HG02623 (cell line): ENCODE measurements around the gene THY1.
"Not testable (repeated sequence)": the region's sequence is repeated elsewhere in the genome, so short reads cannot be mapped to it uniquely, and the experiment has no call there.

Source experiments
- ATAC-seq: cut with Tn5 transposase; IDR thresholded peaks from one replicate; pipeline ENCODE4 v1.9.1; 2021; ENCODE audit warnings: moderate library complexity; ENCODE audit not compliant: unreplicated experiment

THY1 gene

DNA sequence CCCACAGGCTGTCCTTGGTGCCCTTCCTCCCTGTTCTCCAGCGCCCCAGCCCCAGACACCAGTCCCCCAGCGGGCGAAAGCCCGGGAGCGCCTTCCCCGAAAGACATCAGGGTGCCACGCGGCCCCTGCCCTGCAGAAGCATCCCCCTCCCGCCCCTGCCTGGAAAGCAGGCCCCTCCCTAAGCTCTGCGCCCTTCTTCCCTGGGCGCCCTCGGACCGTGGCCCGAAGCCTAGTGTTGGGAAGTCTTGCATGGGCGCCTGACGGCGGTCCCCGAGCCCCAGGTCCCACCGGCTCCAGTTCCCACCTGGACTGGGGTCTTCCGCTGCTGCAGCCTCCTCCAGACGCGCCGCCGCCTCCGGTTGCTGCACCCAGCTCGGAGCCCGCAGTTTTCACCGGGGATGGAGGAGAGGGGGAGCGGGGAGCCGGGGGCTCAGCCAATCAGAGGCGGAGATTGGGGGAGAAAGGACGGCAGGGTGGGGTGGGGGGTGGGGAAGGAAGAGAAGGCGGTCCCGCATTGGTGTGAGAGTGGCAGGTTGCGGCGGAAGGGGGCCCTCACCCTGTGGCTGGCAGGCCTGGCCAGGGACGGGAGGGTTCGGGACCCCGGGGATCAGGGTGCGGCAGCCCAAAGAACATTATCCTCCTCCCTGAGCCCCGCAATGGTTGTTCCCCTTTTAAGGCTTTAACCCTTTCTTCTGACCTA lies at the start of gene THY1:
TSS of gene THY1 (minus strand) at position 364 of the 700 bp plus-strand sequence. CDS start 2,267 bp downstream, outside the sequence.
- ATAC-seq = no peak

DNA sequence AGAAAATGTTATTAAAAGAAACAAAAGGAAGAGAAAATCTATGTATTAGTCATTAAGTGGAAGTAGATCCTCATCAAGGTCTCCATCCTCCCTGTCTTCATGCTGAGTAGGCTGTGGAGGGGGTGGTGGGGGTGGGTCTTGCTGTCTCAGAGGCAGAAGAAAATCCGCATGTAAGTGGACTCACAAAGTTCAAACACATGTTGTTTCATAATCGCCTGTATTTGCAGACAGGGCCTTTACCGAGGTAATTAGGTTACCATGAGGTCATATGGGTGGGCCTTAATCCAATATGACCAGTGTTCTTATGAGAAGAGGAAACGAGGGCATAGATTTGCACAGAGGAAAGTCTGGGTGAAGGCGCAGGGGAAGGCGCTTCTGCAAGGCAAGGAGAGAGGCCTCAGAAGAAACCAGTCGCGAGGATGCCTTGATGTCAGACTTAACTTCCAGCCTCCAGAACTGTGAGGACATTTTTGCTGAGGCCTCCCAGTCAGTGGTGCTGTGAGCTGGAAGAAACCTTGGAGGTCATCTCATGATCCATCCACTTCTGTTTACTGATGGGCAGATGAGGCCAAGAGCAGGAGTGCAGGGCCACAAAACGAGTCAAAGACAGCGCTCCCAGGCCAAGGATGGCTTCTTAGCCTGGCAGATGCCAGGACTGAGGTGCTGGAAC lies 49.3 kb upstream of the THY1 start:
- ATAC-seq = no peak

DNA sequence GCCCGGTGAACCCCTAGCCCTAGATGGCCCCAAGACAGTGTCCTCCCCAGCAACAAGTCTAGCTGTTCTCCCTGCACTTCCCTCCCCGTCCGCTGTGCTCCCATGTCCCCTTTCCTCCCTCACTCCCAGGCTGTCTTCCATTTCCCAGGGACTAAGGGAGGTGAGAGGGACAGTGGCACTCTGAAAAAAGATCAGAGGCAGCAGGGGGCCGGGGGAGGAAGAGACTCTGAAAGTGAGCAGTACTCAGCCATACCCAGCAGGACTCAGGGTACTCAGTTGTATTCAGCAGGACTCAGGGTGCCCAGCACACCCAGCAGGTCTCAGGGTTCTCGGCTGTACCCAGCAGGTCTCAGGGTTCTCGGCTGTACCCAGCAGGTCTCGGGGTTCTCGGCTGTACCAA lies 48.4 kb upstream of the THY1 start:
- ATAC-seq = no peak

DNA sequence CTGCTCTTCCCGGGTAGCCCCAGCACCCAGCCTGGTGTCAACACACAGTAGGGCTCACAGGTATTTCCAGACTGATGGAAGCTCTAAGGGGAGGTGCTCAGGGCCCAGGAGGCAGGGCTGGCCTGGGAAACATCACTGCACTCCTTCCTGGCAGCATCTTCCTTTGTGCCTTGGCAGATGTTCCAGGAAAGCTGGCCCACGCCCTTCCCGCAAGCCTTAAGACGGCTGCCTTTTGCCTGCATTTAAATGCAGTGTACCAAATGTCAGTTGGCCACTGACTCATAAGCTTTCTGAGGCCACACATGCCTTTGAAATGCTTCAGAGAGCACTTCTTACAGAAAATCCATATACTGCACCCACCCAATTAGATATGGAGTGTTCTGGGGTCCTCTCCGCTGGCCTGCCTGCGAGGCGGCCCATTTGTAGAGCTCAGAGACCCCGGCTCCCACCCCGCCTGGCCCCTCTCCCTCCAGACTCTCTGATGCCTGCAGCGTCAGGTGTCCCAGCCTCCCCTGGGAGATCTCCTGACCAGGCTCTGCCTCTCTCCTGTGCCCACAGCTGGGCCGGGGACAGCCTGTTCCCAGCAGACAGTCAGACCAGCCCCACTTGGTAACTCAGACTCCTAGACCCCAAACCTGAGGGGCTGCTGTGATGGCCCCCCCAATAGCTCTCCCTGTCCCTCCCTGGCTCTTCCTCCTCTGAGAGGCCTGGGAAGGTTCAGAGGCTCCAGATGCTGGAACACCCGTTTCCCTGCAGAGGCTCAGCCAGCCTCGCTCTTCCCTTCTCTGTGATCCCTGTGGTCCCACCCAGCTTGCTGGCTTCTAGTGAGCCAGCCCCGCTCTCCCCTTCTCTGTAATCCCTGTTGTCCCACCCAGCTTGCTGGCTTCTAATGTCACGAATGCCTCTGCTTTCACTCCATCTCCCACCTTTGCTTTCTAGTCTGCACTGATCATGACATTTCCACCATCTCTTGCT lies 47.6 kb upstream of the THY1 start:
- no peak for ATAC-seq

DNA sequence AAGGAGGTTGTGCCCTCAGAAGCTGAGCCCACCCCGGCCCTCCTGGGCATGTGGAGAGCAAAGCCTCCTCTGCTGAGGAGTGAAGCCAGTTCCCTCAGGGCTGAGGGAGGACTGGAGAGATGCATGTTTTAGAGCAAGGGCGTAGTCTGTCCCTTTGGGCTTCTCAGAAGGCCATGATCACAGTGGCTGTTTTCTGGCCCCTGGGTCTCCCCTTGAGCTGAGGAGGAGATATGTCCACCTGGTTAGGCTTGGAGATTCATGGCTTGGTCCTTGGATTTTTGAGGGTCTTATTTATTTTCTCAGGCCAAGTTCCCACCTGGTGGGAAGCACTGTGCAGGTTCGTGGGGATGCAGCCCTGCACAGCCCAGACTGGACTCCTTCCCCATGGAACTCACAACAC lies 46.5 kb upstream of the THY1 start:
- ATAC-seq = no peak

DNA sequence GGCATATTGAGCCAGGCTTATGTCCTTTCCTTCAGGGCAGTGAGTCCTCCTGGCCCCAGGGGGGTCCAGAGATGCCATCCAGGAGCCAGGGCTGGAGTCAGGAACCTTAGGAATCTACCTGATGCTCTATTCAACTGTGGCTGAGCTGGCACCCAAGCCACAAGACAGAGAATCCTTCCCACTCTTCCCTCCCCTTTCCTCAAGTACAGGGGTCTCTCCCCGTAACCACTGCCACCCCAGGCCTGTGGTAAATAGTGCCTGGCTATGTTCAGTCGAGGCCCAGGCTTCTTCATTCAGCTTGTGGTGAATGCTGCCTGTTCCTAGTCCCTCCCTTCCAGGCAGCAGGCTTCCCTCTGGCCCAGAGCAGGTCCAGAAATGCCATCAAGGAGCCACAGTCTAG lies 45.5 kb upstream of the THY1 start:
- ATAC-seq = no peak

DNA sequence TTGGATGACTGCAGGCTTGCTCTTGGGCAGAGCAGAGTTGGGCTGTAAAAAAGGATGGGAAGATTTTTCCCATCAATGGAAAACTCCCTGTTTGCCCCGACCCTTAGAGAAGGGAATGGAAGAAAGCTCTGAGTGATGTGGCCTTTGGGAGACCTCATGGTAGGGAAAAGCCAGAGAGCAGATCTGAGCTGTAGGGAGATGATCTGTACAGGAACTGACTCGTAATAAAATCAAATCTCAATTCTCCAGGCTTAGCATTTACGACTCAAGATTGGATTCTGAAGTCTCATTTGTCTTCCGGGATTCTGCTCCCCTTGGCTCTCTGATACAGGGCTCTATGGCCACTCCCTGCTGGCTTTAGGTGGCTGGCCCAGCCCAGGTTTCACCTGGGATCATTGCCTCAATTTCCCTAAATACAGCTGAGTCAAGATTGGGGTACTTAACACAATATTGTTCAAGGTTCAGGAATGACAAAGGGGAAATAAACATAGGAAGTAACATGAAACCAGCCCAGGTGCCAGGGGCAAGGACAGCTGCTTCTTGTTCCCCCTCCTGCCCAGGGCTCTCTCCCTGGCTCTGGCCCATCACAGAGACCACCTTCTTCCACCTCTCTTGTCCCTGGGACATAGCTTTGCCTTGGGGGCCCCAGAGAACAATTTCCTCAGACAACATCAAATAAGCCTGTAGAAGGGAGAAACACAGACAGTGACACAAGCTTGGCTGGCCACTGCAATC lies 38.4 kb upstream of the THY1 start:
- no peak for ATAC-seq

DNA sequence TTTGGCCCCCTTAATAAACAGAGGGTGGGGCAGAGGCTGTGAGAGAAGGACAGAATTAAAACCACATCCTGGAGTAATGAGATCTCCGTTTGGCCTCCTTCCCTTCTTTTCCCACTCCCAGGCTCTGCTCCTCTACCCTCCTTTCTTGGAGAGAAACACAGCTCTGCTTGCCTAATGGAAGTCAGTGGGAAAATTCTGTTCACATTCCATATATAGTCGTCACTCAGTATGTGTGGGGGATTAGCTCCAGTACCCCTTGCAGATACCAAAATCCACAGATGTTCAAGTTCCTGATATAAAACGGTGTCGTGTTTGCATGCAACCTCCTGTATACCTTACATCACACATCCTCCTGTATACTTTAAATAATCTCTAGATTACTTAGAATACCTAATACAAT lies 37.6 kb upstream of the THY1 start:
- no peak for ATAC-seq

DNA sequence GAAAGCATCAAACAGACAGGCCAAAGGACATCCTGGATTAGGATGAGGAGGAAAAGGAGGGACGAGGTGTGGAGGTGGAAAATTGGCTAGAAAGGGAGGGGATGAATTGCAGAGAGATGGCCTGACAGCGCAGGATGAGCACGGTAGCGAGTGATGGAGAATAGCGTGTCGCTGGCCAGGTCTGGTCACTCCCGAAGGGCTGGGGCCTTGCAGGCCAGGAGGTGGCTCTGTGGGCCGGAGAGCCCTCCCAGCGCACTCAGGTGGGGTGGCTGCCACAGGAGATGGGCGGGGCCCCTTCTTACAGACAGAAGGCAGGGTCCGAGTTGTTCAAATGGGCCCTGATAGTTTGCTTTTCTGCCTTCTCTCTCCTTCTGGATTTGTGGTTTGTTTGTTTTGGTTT lies 37.1 kb upstream of the THY1 start:
- ATAC-seq = no peak

DNA sequence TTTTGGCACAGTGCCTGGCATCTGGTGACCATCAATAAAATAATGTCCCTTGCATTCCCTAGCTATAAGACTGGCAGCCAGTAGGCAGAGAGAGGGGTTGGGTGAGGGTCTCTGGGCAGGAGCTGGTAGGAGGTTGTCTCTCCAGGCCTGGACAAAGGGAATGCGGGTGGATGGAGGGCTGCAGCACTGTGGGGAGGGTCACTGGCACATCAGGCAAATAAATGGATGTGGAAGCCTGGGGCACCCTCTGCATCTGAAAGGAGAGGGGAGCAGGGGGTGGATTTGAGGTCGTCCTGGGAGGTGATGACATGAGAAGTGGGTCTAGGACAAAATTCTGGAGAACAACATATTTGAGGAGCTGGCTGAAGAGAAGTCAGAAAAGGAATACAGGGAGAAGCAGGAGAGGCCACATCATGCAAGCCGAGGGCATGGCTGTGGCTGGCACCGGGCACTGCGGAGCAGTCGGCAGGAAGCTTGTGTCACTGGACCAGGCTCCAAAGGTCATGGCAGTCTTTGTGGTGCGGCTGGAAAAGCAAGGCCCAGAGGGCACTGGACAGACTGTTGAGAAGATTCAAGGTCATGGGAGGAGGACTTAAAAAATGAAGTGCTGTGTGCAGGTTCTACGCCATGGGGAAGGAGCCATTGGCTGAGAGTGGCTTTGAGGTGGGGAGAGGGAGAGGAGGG lies 36.5 kb upstream of the THY1 start:
- ATAC-seq = no peak

DNA sequence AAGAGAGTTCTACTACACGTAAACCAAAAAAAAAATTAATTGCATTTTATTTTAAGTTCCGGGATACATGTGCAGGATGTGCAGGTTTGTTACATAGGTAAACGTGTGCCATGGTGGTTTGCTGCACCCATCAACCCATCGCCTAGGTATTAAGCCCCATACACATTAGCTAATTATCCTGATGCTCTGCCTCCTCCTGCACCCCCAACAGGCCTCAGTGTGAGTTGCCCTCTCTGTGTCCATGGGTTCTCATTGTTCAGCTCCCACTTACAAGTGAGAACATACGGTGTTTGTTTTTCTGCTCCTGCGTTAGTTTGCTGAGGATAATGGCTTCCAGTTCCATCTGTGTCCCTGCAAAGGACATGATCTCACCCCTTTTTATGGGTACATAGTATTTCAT lies 32.7 kb upstream of the THY1 start:
- not testable (repeated sequence) for ATAC-seq

DNA sequence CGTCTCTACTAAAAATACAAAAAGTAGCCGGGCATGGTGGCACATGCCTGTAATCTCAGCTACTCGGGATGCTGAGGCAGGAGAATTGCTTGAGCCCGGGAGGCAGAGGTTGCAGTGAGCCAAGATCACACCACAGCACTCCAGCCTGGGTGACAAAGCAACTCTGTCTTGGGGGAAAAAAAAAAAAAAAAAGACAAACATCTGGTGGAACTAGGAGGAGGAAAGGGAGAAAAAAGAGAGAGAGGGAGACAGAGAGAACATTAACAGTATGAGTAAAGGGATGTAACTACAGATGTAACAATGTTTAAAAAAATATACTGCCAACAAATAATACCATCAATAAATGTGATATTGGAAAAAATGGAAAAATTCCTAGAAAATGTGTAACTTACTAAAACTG lies 32.3 kb upstream of the THY1 start:
- not testable (repeated sequence) for ATAC-seq

DNA sequence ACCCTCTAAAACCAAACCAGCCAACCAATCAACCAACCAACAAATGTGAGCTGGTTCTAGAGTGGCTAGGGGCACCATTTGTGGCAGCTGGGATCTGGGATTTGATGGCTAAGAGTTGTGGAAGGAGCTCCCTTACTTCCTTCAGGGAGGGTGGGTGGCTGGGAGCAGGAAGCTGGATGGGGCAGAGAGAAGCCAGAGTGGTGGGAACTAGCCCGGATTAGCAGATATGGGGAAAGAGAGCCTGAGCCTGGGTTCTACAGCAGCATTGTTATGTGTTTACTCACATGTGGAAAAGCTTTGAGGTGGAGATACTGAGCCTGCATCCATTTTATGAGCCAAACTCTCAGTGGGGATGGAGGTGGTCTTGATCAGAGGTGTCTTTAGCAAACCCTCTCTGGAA lies 30.9 kb upstream of the THY1 start:
- no peak for ATAC-seq

DNA sequence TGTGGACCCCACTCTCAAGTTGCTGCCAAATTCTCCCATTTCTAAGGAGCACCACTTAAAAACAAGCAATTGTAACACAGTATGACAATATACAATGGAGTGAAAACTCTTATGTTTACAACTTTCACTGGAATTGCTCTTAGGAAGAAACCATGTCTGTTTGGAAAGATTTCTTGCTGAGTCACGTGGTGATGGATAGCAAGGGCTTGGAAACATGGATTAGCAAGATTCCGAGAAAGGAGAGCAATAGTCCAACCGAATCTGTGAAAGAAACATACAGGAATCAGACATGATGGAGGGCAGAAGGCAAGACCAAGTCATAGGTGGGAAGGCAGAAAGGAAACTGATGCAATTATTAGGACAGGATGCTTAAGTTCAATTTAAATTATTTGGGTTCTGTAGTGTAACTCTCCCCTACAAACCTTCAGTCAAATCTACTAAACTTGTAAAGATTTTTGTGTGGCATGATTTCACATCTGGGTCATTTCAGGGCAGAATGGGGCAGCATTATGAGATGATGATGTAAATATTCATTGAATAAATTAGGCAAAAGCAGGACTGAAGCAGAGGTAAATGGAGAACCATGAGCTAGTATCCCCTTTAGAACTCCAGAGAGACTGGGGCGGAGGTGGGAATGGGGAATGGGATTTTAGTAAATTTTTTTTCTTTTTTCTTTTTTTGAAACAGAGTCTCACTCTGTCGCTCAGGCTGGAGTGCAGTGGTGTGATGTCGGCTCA lies 27.8 kb upstream of the THY1 start:
- ATAC-seq = no peak

DNA sequence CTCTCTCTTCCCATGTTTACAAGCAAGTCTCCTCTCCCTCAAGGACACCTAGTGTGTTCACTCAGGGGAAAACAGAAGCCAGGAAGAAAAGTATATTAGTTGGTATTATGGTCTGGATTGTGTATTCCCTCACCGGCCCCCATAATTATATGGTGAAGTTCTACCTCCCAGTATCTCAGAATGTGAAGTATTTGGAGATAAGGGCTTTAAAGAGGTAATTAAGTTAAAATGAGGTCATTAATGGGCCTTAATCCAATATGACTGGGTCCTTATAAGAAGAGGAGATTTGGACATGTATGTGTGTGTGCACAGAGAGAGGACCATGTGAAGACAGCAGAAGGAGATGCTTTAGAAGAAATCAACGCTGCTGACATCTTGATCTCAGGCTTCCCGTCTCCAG lies 26.5 kb upstream of the THY1 start:
- ATAC-seq = no peak

DNA sequence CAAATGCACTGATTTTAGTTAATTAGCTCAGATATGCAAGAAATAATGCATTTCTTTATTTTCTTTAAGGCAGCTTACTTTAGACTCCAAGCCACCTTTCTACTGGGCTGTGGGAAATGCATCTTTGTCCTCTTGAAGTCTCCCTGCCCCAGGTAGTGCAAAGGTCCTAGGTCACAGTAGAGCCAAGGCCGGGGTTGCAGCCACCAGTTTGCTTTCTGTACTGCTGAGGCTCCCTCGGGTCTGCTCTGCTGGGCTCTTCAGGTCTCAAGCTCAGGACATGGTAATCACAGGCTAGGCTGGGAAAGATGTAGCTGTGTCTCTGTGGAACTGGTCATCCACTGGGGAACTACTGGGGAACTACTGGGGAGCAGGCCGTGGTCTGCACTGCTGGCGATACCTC lies 25.4 kb upstream of the THY1 start:
- no peak for ATAC-seq

DNA sequence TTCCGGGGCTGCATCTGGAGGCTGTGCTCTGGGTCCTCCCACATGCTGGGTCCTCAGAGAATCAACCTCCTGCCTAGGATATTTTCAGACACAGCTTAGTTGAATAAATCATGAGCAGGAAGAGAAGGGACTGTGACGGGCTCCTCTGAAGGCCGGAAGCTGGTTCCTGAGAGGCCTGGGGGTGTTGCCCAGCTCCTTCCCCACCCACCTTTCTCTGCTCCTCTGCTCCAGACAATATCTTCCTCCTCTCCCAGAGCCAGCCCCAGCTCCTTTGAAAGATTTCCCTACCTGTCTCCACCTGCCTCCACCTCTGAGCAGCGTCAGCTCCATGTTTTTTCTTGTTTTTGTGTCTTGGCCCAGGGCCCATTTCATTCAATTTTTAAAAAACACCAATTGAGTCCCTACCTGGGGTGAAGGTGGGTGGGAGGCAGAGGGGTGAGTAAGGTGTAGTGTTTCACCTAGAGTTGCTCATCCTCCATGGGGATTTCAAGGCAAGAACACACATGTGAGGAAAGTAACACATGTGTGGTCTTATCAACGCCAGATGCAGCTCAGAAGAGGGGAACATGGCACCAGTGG lies 24.8 kb upstream of the THY1 start:
- ATAC-seq = no peak

DNA sequence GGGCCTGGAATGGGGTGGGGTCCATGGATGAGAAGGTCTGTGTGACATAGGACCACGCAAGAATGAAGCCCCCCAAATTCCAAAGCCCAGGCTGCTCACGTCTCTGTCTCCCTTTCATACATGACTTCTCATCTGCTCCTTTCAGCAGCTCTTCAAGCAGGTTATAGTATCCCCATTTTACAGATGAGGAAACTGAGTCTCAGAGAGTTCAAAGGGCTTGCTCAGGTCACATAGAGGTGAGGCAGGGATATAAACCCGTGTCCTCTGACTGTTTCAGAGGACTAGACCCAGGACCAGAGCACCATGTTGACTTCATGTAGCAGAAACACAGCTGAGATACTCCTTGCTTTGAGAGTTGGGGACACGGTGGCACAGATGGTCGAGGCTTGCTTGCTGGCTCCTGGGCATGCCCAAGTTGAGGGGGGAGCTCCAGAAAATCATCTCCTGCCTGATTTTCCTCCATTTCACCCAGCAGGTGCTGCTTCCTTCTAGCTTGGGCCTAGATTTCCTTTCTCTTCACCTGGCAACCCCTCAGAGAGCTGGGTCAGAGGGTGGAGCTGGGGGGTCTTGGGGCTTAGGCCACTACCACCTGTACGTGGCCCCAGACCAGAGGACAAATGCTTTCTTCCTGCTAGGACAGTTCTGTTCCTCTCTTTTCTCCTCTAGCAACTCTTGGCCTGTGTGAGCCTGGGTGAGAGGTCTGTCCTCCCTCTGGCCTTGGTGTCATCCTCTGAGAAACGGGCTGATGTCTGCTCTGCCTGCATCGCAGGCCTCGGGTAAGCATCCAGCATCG lies 24.1 kb upstream of the THY1 start:
- no peak for ATAC-seq

DNA sequence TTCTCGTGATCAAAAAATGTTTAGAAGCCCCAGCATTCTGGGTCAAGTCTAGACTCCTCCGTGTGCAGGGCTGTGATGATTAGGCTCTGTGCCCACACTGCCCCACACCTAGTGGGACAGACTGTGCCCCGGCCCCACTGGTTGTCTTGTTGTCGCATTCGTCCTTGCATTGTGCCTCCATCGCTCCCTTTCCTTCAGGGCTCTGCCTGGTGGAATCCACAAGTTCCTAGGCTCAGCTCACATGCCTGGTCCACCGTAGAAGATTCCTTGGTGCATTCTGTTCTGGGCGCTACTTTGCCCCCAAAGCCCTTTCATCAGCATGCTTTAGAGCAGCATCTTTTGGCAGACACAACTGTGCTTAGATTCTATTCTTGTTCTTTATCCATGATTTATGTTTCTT lies 23.5 kb upstream of the THY1 start:
- no peak for ATAC-seq
